SK-N-SH treated with all-trans-retinoic acid at 6 μM for 48 hours (cell line): Measurements from ENCODE around the gene PBX1.

Experiments used
- BACH2 ChIP-seq: fragments of 250-450 bp; sonication (Bioruptor Pico); IDR thresholded peaks from 2 replicates; pipeline ENCODE4 v1.9.0; 2021; ENCODE audit warnings: mild to moderate bottlenecking, borderline replicate concordance
- ISL1 ChIP-seq: fragments of 250-450 bp; sonication (Bioruptor Pico); IDR thresholded peaks from 2 replicates; pipeline ENCODE4 v2.1.2; 2022; ENCODE audit warnings: mild to moderate bottlenecking, moderate library complexity
- TOX ChIP-seq: fragments of 250-450 bp; sonication (Bioruptor Pico); IDR thresholded peaks from 2 replicates; pipeline ENCODE4 v1.8.0; 2021; ENCODE audit warnings: mild to moderate bottlenecking, moderate library complexity, borderline replicate concordance
- TSHZ2 ChIP-seq: fragments of 250-450 bp; sonication (Bioruptor Pico); IDR thresholded peaks from 2 replicates; pipeline ENCODE4 v1.5.0; 2020; ENCODE audit warnings: mild to moderate bottlenecking, moderate library complexity

- no peak for TF ChIP-seq TOX (CRISPR knock-in tag)
- no peak for TF ChIP-seq TSHZ2 (CRISPR knock-in tag)
- TF ChIP-seq ISL1 (CRISPR knock-in tag): no peak
- no peak for TF ChIP-seq BACH2
These were observed 246.4 kb downstream of the PBX1 start for GRCh38 chr1:164805399-164805798.
